ENCODE results near the gene SGMS1.

Gene SGMS1

DNA sequence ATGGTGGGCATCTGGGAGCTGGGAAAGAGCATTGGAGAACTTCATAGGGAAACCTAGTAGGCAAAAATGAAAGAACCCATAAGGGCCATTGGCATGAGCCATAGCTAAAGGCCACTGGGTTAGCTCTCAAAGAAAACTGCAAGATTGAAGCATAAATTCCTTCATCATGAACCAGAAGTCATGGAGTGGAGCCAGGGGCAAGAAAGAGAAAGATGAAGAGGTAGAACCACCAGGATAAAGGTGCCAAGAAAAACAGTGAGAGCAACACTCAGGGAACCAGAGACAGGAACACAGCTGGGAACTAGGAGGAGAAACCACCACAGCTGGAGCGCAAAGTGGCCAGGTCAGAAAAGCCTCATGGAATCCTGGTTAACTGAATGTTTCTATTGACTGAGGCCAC, 11.5 kb upstream of the SGMS1 start:
- FAIRE-seq = no peak

DNA sequence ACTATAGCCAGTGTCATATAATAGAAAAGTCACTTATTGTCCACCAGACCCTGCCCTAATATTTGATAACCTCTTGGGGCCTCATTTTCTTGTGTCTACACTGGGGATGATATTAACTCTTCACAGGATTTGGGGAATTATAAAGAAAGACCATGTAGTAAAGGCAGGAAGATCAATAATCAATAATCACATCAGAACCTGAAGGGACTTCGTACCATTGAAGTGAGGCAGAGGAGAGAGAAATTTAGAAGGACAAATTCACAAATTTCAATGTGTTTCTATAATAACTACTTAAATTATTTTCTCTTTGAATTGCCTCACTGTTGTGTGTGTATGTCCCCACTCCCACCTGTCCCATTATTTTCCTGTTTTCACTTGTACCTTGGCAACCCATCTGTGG, 10.7 kb upstream of the SGMS1 start:
- FAIRE-seq = no peak

DNA sequence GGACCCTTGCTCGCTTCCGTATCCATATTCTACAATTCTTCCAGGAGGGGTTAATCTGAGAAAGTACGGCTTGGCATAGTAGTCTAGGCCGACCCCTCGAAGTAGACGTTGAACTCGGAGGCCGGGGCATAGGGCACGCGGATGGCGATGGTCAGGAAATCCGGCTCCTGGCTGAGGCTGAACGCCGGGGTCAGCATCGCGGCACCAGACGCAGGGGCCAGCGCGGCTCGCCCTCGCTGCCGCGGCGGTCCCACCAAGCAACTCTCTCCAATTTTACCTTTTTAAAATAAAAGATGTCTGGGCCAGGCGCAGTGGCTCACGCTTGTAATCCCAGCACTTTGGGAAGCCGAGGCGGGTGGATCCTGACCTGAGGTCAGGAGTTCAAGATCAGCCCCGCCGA, 7.3 kb upstream of the SGMS1 start:
- FAIRE-seq = no peak

DNA sequence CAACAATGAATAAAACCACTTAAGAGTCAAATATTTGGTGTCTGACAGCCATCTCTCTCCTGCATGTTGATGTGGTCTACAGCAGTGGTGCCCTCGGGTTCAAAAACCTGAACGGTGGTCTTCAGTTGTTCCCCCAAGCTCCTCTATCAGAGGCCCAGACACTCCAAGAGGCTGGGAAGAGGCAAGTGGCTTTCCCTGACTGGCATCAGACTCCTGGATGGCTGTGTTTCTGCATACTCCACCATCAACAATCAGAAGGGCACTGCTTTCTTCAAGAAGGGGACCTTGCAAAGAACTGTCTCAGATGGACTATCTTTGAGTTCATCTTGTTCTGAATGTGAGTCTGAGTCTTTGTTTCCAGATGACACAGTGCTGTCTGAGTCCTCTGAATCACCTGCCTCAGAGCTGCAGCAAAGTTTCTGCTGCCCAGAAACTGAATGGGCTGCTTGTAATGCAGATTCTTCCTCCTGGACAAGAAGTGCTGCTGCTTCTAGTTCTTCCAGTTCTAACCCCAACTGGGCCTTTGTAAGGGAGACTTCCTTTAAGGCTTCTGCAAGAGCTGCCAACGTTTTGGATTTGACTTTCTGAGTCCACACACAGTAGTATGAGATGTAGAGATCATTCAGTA, 5.9 kb upstream of the SGMS1 start:
- FAIRE-seq = no peak

DNA sequence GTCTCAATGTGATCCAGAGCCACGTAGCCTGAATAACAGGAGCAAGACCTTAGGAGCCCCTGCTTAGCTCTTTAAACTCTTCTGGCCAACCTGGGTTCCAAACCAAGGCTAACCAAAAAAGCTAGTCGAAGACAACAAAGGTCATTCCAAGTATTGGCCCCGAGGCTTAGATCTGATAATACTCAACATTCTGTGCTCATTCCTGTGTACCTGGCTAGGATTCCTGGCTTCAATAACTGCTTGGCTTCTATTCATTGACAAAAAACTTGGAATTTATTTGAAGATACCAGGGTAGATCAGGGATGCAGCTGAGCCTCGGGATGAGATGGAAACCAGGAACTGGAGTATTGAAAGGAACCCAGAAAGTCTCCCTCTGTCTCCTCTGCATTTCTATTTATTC, 4.1 kb upstream of the SGMS1 start:
- no peak for FAIRE-seq

DNA sequence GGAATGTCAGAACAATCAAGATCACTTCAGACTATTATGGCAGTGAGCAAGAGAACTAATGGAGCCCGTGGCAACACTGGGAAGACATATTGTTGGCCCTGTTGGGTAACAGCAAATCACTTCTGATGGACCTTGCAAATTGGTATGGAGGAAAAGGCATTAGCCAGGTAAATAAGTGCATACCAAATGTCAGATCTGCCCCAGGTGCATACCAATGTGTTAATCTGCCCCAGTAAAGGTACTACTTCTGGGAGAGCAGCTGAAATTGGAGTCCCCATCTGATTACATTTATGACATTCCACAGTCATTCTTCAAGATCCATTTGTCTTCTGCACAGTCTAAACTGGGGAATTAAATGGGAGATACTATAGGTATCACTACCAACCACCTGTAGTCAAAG, 3.7 kb upstream of the SGMS1 start:
- FAIRE-seq = no peak

DNA sequence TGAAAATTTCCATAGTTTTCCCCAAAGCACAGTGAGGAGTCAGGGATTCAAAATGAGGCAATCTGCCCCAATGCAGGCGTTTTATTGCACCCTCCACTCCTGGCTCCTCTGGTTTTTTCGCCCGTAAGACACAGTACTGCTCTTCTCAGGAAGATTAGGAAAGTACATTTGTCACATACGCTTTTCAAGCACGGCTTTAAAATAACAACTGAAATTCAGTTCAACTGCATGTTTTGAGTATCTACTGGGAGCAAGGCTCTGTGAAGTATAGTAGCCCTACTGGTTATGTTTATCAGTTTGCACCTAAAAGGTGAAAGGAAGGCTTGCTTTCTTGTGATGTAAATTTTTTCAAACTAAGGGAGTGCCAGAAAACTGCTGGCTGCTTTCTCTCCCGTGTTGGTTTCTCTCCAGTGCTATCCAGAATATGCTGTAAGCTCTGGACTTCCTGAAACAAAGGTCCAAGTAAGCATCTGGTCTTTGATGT, 1.9 kb upstream of the SGMS1 start:
- FAIRE-seq = no peak

DNA sequence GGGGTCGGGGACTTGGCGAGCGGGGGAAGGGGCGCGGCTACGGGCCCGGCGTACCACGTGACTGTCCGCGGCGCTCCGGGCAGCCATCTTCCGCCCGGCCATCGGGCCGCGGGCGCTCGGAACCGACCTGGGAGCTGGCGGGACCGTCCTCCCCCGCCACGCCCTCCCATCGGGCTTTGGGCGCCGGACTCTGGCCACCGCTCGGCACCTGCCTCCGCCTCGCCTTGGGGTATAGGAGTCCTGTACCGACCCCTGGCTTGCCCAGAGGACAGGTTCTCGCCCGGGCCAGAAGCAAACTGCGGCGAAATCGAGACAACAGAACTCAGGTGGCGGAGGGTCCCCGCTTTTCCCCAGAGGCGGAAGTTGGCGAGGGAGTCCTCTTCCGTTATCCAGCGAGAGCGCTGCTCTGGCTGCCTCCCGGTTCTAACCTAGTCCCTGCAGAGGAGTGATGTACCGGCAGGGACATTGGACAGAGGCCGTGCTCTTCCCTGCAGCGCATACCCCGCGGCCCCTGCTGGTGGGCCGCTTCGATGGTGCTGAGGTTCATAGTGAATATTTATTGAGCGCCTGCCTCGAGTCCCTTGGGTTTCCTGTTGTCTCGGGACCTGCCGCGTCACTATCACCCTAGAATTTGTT, 1.2 kb upstream of the SGMS1 start:
- FAIRE-seq = no peak

DNA sequence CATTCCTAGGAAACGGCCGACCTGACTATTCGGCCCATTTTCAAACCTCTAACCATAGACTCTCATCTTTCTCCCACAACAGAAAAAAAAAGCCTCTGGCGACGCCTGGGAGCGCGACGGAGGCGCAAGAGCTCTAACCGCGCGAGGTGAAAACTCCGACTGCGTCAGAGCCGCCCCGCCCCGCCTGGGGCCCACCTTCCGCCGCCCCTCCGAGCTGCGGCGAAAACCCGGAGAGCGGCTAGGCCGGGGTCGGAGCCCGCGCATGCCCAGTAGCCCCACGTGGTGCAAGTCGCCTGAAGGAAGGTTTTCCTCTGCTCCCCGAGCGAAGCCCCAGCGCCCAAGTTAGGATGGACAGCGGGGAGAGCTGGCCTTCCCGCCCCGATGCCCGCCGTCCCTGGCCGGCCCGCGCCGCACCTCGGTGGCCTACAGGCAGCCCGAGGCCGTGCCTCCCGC, 683 bp upstream of the SGMS1 start:
- peak; percentile 40 for FAIRE-seq

DNA sequence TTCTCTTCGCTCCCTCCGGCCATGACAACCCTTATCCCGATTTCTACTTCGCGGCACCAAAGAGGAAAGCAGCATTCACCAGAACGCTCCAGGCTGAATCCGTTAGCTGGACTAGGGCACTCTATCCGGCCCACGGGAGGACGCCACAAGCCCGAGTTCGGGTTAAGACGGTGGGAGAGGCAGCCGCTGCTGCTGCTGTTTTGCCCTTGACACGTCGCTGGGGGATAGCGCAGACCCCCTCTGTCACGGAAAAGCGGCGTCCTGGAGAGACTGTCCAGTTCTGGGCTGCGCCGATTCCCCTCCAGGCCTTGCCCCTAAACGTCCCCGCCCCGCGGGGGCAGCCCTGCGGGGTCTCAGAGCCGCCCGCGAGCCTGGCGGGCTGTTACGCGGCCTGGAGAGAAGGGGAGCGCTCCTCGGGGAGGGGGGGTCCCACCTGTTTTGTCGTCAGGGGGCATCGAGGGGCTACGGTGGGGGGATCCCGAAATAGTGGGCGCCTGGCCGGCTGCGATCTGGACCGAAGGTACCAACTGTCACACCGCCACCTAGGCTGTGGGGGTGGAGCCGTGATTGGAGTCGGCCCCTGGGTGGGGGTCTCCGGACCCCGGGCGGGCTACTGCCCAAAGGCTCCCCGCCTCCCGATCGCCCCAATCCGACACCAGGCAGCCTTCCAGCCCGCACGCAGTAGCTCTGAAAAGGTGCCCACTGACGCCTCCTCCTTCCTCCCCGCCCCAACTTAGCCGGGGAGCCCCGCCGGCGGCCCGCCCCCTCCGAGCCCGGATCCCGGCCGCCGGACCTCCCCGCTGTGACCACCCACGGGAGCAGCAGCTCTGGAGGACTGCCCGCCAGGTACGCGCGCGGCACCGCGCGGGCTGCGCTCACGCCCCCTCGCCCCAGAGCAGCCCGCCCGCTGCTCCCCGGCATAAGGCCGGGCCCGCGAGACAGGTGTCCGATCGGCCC, 772 bp downstream of the SGMS1 start:
- FAIRE-seq = no peak

DNA sequence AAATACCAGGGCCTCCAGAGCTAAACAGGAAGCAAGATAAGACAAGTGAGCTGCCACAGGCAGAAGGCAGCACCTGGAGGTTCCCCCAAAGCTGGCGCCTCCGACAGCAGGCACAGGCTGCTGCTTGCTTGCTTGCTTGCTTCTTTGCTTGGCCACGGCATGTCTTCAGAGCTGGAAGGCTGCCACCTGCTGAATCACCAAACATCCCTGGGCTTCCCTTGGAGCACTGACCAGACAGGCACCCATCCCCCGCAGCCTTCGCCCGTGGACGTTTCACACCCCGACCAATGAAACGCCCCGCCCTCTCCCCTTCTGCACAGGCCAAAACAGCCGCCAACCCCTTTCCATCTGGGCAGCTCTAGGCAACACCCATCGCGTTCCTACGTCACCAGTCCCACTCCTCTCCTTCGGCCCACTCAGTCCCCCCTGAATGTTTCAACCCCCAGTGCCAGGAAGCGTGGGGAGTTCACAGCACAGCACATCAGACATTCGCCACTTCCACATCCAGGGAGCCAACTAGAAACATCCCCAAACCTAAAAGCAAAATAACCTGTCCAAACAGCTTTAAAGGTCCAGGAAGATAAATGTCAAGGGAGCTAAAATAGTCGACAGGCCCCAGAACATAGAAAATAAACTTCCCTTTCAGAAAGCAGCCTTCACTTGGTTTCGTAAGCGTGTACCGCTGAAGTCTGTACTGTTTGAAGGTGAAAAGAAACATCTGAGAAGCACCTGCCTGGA, 1.6 kb downstream of the SGMS1 start:
- FAIRE-seq = no peak

DNA sequence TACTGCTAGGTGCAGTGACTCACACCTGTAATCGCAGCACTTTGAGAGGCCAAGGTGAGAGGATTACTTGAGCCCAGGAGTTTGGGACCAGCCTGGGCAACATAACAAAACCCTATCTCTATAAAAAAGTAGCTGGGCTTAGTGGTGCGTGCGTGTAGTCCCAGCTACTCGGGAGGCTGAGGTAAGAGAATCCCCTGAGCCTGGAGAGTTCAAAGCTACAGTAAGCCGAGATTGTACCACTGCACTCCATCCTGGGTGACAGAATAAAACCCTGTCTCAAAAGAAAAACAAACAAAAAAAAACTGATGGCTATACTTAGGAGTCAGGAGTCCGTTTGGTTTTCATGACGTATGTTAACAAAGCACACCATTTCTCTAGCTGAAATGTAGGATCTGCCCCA, 2.9 kb downstream of the SGMS1 start:
- FAIRE-seq = no peak

DNA sequence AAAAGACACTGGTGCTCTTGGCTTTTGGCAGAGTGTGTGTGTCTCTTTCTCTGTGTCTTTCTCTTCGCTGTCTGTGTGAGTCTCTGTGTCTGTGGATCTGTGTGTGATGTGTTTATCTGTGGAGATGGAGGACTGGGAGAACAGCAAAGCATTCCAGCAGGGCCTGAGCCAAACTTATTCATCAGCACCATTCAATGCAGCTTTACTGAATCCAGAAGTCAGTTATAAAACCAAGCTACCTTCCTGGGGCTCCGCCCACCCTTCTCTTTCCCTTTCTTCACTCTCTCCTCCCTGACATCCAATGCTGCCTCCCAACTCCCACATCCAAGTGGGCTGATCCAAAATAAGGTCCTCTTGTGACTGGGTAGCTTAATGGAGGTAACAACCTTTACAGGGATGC, 3.9 kb downstream of the SGMS1 start:
- FAIRE-seq = no peak

DNA sequence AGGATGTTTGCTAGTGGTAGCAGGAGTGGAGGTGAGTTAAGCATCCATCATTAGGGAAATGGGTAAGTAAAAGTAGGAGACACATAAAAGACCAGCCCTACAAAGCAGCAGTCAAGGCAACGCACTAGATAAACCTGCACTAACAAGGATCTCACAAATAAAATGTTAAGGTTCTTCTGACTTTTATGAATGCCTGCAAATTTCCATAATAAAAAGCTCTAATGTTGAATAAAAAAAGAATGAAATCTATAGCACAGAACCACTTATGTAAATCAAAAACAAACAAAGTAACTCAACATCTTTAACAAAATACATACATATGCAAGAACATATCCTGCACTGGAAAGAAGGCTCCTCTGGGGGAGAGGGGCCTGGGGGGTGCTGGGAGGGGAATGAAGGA, 4.6 kb downstream of the SGMS1 start:
- FAIRE-seq = no peak

DNA sequence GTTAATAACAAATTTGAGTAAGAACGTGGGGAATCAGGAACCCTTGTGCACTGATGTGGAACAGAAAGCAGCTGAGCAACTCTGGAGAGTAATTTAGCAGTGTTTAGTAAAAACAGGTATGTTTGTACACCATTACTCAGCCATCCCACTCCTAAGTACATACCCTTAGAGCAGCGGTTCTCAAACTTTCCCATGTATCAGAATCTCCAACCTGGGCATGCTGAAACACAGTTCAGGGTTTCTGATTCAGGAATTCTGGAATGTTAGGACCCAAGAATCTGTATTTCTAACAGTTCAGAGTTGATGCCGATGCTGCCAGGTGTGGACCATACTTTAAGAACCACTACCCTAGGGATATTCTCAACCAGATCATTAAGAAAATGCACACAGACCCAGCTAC, 5.1 kb downstream of the SGMS1 start:
- no peak for FAIRE-seq

DNA sequence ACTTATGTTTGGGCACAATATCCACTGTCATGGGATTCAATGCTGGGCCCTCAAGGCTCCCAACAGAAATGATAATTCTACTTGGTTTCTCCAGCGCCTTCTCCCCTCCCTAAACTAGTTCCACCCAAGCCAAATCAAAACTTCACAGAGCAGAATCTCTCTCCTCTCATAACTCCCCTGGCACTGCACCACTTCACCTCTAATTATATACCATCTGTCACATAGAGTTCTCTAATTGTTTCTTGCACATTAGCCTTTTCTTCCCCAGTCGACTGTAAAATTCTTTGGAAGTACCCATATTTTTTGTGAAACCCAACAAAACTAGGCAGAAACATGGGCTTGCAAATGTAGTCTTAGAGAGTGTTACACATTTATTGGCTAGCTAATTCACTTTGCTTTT, 8.1 kb downstream of the SGMS1 start:
- FAIRE-seq = no peak

DNA sequence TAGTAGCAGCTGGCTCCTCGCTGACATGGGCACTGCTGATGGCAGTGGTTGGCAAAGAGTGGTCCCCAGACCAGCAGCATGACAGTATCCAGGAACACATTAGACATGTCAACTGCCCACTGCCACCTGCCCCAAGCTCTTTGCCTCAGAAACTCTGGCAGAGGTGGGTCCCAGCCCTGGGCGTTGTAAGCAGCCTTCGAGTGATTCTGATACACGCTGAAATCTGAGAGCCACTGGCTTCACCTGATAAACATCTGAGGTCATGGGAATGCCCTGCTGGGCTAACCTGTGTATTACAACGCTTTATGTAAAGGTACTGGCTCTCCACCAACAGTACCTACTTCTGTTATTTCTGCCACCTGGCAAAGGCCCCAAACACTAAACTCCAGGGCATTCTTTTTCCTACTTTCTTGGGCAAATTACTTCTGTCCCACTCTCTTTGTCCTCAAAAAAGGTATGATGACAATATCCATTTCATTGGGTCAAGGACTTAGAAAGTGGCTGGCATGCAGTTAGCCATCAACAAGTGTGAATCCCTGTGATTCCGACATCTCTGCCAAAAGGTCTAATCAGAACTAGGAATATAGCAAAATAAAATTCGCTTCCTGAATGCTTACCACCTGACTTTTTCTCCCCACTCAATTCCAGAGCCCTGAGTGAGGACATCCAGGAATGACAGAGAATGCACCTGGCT, 9.2 kb downstream of the SGMS1 start:
- FAIRE-seq = no peak

DNA sequence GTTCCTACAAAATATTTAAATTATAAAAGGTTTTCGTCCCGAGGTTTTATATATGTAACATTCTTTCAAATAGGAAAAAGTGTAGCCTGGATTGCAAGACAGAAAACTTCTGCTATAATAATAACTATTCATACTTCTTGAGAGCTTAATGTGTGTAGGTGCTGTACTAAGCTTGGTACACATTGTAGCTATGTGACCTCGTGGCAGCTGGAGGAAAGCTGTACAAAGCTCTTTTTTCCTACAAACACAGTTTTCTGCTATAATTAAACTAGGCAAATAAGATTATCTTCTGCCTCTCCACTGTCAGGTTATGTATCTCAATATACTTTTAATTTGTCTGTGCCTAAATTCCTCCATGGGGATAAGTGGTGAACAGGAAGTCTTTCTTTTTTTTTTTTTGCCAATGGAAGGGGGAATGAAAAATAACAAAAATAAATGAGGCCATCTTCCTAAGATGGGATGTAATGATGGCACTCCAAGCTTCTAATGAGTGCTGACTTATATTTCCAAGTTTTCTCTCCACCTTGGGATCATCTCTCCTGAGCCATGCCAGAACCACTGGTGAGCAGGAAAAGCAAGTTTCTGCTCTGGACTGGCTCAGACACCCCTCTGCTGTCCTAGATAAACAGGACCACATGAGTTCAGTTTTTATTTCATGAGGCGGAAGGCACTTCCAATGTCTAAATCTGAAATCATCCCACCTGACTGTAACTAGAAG, 9.9 kb downstream of the SGMS1 start:
- no peak for FAIRE-seq

DNA sequence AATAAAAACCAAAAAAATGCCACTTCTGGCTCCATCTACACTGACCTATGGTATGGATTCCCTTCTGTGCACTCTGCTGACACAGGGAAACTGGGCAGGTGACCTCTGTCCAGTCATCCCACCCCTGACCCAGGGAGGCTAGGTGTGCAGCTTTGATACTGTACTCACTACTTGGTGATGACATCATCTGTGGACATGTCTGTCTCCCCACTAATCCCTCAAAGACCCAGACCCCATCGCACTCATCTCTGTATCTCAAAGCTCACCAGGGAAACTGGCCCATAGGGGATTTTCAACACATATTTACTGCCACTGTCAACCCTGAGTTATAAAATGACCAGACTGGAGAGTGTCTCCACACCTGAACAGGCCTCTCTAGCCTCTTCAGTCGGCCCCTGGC, 10.6 kb downstream of the SGMS1 start:
- FAIRE-seq = no peak

DNA sequence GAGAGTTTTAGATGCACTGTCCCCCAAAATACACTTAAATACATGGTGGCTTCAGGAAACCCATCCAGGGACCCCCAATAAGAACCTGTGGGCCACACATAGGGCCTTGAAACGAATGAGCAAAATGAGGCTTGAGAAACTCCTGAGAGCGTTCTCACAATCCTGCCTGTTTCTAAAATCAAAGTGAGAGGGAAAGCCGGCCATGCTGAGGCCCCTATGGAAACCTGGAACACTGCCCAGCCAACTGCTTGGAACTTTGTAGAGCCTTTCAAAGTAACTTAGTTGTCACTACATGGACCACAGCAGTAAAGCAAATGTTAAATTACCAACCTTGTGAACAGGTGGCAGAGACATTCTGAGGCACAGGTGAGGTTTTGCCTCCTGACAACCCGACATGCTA, 13.4 kb downstream of the SGMS1 start:
- no peak for FAIRE-seq

DNA sequence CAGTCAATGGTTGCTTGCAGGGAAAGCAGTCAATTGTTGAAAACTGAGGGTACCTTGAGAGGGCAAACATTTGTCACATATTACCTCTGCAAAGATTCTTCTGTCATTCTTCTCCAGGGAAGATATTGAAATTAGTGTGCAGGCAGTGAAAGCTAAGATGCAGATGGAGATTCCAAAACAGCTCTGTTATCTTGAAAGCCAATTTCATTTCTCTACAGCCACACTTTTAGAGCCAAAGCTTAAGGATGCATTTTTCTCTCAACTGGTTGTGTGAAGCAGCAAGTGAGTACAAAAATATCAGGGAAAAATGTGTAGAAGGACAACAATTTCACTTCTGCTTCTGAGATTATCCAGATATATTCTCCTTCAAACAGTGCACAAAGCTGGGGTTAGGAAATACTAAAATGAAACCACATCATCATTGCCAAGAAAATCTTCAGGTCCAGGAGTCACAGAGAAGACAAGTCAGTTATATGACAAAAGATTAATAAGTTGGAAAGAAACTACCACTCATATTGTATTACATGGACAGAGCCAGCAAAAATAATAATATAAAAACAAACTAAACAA, 16.3 kb downstream of the SGMS1 start:
- FAIRE-seq = no peak

DNA sequence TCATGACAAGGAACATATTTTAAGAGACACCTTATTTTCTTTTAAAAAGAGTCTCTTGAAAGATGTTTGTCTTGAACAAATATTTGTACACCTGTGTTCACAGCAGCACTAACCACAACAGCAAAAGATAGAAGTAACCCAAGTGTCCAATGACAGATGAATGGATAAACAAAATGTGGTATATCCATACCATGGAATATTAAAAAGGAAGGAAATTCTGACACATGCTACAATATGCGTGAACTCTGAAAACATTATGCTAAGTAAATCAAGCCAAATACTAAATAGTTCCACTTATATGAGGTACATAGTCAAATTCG, 17.8 kb downstream of the SGMS1 start:
- no peak for FAIRE-seq
